GM21717 (cell line): ENCODE measurements around the gene TSPAN9.

Experiments used
- ATAC-seq: cut with Tn5 transposase; IDR thresholded peaks from one replicate; pipeline ENCODE4 v1.9.1; 2021; ENCODE audit warnings: mild to moderate bottlenecking, moderate library complexity; ENCODE audit not compliant: unreplicated experiment

Gene TSPAN9

GRCh38 chr12:3097836-3098235 lies 20.7 kb downstream of the TSPAN9 start:
- ATAC-seq = no peak

DNA sequence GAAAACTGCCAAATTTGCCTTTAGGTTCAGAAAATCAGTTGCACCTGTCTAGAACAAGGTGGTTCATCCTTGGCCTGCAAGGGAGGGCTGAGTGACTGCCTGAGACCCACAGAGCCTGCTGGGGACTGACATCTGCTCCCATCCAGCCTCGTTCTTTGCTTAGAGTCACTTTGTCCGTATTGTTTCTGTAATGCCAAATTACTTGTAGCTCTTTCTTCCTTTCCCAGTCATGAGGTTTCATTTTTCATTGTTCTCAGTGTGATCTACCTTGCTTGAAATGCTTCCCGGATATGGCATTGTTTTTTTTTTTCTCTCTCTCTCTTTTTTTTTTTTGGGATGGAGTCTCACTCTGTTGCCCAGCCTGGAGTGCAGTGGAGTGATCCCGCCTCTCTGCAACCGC lies 21.3 kb downstream of the TSPAN9 start:
- ATAC-seq = no peak

DNA sequence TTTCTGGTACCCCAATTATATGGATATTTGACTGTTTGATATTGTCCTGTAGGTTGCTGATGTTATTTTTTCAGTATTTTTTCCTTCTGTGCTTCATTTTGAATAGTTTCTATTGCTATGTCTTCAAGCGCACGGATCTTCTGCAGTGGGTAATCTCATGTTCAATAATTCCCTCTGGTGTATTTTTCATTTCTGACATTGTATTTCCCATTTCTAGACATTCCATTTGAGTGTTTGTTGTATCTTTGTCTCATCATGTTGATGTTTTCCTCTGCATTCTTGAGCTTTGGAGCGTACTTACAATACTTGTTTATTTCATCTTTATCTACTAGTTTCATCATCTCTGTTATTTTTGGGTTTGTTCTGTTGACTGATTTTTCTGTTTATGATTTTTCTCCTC lies 22.0 kb downstream of the TSPAN9 start:
- no peak for ATAC-seq

DNA sequence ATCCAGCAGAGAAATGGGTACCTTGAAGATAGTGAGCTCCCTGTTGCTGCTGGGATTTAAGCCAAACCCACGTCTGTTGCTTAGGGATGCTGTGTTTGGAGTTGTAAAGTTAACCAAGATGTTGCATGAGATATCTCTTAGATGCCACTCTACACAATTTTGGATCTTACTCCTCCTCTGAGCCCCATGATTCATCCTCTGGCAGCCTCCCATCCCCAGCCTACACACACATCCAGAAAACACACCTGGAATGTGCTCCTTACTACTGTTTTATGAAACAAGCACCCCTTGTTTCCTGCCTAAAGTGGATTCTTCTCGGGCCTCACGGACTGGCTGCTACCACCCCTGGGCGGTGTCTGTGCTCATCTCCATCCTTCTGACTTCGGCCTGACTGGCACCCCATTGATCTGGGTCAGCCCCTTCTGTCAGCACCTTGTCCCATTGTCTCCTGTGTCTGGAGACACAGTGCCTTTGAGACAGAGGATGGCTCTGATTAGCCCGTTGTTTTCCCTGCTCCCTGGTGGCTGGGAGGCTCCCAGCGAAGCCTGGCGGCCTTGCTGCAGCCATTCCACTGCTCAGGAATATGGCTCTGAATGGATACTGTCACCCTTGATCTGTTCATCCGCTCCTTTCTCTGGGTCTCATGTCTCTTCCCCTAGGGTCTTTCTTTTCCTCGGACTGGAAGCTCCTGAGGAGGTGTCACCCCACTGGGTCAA lies 24.3 kb downstream of the TSPAN9 start:
- no peak for ATAC-seq

DNA sequence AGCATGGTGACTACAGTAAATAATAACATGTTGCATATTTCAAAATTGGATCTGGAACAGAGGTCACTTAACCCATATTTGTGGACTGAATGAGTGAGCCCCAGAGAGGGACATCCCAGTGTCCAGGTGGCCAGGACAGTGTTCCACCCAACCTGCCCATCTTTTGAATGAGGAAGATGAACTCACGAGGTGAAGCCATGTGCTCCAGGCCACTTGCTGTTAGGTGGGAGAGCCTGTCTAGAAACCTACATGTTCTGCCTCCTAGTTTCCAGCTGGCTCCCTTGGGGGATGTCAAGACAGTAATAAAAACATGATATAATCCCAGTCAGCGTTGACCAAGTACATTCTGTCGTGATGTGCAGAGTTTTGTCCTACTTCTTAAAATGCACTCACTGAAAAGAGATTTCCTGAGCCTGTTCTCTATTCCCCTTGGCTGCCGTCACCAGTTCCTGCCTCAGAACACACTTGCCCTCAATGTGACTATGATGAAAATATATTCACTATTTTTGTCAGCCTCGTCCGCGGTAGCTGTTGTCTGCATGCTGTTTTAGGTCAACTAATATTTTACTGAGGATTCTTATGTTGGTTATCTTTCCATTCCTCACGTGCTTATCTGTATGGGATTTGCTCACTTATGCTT lies 25.7 kb downstream of the TSPAN9 start:
- ATAC-seq = no peak

DNA sequence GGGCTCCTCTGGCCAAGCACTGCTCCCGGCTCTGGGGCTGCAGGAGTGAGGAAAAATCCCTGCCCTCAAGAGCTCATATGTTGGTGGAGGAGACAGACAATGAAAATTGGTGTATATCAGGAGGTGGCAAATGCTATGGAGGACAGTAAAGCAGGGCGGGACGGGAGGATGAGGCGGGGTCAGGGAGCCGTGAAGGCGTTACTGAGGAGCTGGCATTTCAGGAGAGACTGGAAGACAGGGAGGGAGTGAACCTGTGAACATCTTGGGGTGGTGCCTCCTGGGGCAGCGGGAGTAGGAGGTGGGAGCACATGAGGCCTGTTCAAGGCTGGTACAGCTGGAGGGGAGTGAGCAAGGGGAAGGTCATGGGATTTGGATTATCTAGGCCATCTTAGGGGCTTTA lies 26.6 kb downstream of the TSPAN9 start:
- no peak for ATAC-seq

GRCh38 chr12:3105690-3106479 lies 28.7 kb downstream of the TSPAN9 start:
- ATAC-seq = no peak

- ATAC-seq = no peak
These were observed 29.4 kb downstream of the TSPAN9 start for GRCh38 chr12:3106579-3106978.

- ATAC-seq = no peak
These were observed 29.9 kb downstream of the TSPAN9 start for GRCh38 chr12:3107071-3107583.

GRCh38 chr12:3107954-3108353 lies 30.8 kb downstream of the TSPAN9 start:
- no peak for ATAC-seq

DNA sequence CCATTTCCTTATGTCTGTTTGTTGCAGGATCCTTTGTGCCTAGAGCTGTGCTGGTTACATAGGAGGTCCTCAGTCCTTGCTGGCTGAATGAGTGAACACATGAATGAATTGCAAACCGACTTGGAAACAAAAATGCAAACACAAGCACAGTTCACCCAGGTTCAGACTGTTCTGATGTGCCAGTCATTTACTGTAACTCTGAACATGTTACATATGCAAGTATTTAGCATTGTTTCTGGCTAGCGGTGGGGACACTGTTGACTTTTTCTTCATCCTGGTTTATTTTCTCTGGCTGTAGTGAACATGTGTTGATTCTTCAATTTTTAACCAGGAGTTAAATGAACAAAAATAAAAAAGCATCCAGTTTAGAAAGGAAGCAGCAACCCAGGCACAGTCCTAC lies 33.4 kb downstream of the TSPAN9 start:
- ATAC-seq = no peak

DNA sequence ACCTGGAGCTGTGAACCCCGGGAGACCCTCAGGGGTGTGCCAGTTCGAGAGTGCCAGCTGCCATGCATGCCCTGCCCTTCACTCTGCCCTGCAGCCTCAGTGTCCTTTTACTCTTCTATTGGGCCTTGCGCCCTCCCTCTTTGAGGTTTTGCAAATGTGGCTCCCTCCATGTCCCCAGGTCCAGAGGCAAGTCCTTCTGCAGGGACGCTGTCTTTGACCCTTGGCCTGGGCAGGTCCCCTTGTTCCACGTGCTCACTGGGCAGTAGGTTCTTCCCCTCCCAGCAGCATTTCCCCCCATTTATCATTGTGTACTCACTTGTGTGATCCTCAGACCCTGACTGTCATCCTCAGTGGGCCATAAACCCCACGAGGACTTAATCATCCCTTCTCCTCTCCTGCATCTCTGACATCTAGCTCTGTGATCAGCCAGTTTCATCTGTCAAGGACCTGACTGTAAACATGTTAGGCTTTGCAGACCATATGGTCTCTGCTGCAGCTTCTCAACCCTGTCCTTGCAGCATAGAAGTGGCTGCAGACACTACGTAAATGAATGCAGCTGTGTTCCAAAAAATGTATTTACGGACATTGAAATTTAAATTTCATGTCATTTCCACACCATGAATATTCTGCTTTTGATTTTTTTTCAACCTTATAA lies 36.6 kb downstream of the TSPAN9 start:
- no peak for ATAC-seq

- ATAC-seq = no peak
These were observed 37.5 kb downstream of the TSPAN9 start for GRCh38 chr12:3114671-3115070.

DNA sequence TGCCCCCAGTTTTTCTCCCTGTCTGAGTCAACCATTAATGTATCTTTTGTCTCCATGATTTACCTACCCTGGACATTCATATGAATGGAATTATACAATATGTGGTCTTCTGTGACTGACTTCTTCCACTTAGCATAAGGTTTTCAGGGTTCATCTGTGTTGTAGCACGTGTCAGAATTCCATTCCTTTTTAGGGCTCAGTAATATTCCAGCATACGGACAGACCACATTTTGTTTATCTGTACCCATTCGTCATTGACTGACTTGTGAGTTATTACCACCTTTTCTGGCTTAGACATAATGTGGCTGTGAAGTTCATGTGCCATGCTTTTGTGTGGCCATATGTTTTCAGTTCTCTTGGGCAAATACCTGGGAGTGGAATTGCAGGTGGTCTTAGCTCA lies 37.9 kb downstream of the TSPAN9 start:
- ATAC-seq = no peak

GRCh38 chr12:3116106-3116844 lies 39.1 kb downstream of the TSPAN9 start:
- ATAC-seq = no peak

DNA sequence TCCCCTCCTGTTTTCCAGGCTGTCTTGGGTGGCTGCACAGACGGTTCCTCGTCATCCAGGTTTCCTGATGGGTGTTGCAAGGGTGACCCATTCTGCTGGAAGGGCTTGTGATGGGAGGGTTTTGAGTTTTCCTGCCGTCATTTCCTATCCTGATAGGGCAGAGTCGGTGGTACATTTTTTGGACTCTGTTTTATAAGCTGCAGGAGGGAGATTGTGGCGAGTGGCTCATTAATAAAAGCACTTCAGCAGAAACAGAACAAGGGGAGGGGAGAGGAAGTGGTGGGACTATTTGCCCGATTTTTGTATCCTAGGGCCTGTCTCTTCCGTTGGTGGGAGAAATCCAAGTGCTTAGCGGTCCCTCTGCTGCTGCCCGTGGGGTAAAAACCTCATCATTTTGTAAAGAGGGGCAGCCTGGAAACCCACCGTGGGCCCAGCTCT lies 40.0 kb downstream of the TSPAN9 start:
- ATAC-seq = no peak

DNA sequence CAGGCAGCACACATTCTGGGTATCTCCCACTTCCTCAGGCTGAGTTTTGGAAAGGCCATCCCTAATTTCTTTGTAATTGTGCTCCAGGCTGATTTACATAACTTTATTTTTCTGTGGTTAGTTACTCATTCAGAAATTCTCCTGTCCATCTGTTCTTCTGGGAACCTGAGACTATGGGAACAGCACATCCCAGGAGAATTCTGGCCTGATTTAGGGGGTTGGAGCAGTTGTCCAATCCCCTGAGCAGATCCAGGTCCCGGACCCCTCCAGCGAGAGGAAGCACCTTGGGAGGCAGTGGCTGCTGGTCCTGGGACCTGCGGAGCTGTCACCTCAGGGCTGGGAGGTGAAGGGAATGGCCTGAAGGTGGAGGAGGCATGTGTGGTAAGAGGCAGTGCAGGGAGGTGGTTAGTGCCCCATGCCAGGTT lies 40.4 kb downstream of the TSPAN9 start:
- ATAC-seq = no peak

DNA sequence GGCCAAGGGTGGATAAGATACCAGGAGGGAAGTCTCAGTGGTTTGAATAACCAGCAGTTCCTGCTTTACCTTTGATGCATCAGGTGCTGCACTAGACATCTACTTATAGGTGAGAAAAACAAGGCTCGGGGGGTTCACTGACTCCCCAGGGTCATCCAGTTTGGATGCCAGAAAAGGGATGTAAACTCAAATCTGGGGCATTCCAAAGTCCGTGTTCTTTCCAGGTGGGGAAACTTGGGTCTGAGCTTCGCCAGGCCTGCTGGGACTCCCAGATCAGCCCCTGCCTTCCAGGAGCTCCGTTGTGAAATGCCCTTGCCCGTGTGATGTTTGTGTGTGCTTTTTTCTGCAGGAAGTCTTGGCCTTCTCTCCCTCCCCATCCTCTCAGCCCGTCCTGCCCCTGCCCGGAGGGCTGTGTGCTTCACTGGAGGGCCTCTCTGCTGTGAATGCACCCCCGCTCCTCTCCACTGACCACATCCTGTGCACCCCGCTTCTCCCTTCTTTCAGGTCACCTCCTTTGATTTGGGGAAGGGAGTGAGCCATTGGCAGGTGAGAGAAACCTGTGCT lies 42.1 kb downstream of the TSPAN9 start:
- ATAC-seq = no peak

DNA sequence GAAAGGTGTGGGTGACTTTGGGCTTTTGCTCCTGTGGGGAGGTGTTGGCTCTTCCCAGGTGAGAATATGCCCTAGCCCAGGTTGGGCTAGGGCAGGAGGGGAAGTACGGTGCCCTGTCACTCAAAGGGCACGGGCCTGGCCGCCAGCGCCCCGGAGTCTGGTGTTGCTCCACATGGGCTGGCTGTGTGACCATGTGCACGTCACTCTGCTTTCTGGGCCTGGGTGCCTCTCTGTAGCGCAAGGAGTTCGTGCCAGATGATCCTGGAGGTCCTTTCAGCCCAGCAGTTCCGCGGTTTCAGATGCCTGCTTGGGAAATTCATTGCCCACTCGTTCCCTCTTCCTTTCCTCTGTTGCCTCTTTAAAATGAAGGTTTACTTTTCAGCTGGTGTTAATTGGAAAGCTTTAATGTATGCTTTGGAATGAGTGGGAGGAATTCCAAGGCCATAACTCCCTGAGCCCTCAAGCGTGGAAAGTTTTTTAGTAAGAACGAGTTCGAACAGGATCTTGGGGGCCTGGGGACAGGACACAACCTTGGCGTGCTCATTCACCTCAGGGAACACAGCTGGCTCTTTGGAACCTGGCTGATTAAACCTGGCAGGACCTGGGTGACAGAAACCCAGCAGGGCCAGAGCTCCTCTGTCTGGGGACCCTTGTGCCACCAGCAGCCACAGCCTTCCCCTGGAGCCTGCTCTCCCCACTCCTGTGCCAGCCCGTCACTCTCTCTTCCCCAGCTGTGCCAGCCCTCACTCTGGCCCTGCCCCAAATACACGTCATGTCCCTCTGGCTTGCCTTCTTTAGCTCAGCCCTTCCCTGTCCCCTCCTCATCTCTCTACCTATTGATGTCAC lies 42.8 kb downstream of the TSPAN9 start:
- no peak for ATAC-seq
